Activated CD4-positive, alpha-beta T cell treated with anti-CD3 and anti-CD28 coated beads for 36 hours (primary cell): Measurements from ENCODE around the gene UBB. TPM values are rescaled to one million over a fixed set of nuclear protein-coding genes. Genes with fewer than 3 reads are reported as not detected.

Source experiments
- ATAC-seq: fragments of 200-7000 bp; cut with Tn5 transposase; one replicate; pipeline ENCODE4 v1.10.0; 2021; ENCODE audit warnings: mild to moderate bottlenecking, moderate library complexity
- CTCF ChIA-PET: fragments of 350-600 bp; sonication (Branson Sonifier 250); formaldehyde crosslinking; loops from one replicate; lab custom pipeline; 2021; ENCODE audit warnings: antibody characterized with exemption; lab: Charles Lee
- POLR2A ChIA-PET: fragments of 350-600 bp; sonication (Branson Sonifier 250); formaldehyde crosslinking; loops from one replicate; lab custom pipeline; 2021; ENCODE audit warnings: antibody characterized with exemption, inconsistent platforms; lab: Charles Lee
- DNase-seq: peaks from one replicate; pipeline ENCODE4 v3.0.0-alpha.2; 2020
- H3K27ac Mint-ChIP-seq: one replicate; pipeline ENCODE4 v1.8.0; 2021; ENCODE audit warnings: mixed read lengths
- H3K27me3 Mint-ChIP-seq: one replicate; pipeline ENCODE4 v1.8.0; 2021; ENCODE audit warnings: mixed read lengths
- H3K36me3 Mint-ChIP-seq: one replicate; pipeline ENCODE4 v1.8.0; 2021; ENCODE audit warnings: low read depth, mixed read lengths
- H3K4me1 Mint-ChIP-seq: one replicate; pipeline ENCODE4 v1.8.0; 2021; ENCODE audit warnings: mixed read lengths
- H3K4me3 Mint-ChIP-seq: one replicate; pipeline ENCODE4 v1.8.0; 2021; ENCODE audit warnings: mild to moderate bottlenecking, moderate library complexity, mixed read lengths
- H3K9me3 Mint-ChIP-seq: one replicate; pipeline ENCODE4 v1.8.0; 2021; ENCODE audit warnings: low read depth, mixed read lengths
- intact Hi-C, 2 experiments: fragments of 100-400 bp; cut with DNase I in 1 of 2; cut with micrococcal nuclease in 1 of 2; formaldehyde crosslinking; loops; one replicate each; pipeline versions ENCODE4 v1.14.2 to v1.15.1; 2022 to 2024; cut with DNase I, micrococcal nuclease
- total RNA-seq, 2 experiments: library from RNA; stranded (reverse); gene quantifications; one replicate each; pipeline ENCODE4 v1.2.3, GENCODE V29; 2021

The UBB gene
- total RNA-seq: 1,000 to 10,000 TPM; 1,578 to 1,806 TPM

DNA sequence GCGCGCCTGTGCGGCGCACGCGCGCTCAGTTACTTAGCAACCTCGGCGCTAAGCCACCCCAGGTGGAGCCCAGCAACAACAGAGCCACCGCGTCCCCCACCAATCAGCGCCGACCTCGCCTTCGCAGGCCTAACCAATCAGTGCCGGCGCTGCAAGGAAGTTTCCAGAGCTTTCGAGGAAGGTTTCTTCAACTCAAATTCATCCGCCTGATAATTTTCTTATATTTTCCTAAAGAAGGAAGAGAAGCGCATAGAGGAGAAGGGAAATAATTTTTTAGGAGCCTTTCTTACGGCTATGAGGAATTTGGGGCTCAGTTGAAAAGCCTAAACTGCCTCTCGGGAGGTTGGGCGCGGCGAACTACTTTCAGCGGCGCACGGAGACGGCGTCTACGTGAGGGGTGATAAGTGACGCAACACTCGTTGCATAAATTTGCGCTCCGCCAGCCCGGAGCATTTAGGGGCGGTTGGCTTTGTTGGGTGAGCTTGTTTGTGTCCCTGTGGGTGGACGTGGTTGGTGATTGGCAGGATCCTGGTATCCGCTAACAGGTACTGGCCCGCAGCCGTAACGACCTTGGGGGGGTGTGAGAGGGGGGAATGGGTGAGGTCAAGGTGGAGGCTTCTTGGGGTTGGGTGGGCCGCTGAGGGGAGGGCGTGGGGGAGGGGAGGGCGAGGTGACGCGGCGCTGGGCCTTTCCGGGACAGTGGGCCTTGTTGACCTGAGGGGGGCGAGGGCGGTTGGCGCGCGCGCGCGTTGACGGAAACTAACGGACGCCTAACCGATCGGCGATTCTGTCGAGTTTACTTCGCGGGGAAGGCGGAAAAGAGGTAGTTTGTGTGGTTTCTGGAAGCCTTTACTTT is at the start of gene UBB:
UBB (plus strand) TSS at position 452 of the 856 bp plus-strand sequence. CDS start 817 bp downstream, outside the sequence.
- Mint-ChIP-seq H3K4me3 (peak within 1 kb of the TSS; percentile 90), H3K27ac (peak within 1 kb of the TSS; percentile 98), H3K27me3 (no peaks in the 10 kb centered on the region), H3K4me1 (peaks cover 35% of the 10 kb centered on the region), H3K36me3 (peaks cover 33% of the 10 kb centered on the region), H3K9me3 (no peaks in the 10 kb centered on the region)
- ATAC-seq: peak; percentile 97
- intact Hi-C loops: loop anchor here (1.0 to 10.0 kb wide), 14 partner anchors 28 to 921 kb away; partner anchors contain the start of genes CENPV (in 1 of the 2), LRRC75A (in 1 of the 2), NCOR1 (in 1 of the 2) and NT5M (in 1 of the 2)
- POLR2A ChIA-PET: interaction anchor here (0.6 to 2.2 kb wide), 13 partner anchors 16 to 454 kb away, joined by 3 to 25 read pairs (median 4); partner anchors contain the start of genes CENPV and TRPV2
- CTCF ChIA-PET: interaction anchor here (1.0 to 1.2 kb wide), 3 partner anchors 13 to 94 kb away, joined by 3 read pairs; no protein-coding TSS in a partner anchor
- peak; percentile 98 for DNase-seq

- ATAC-seq (no peak), DNase-seq (no peak)
- ChIA-PET POLR2A (no interaction called here), CTCF (interaction anchor here (0.6 kb wide), 1 partner anchor 149 kb away, joined by 4 read pairs; no protein-coding TSS in a partner anchor)
- Mint-ChIP-seq H3K4me3 (no peak overlapping the region), H3K27ac (no peak overlapping the region), H3K4me1 (no peaks in the 10 kb centered on the region), H3K9me3 (no peaks in the 10 kb centered on the region), H3K36me3 (peaks cover 8% of the 10 kb centered on the region), H3K27me3 (no peaks in the 10 kb centered on the region)
- intact Hi-C loops: no loop called here
Measured at GRCh38 chr17:16338391-16338790, 42.5 kb upstream of the UBB start.

DNA sequence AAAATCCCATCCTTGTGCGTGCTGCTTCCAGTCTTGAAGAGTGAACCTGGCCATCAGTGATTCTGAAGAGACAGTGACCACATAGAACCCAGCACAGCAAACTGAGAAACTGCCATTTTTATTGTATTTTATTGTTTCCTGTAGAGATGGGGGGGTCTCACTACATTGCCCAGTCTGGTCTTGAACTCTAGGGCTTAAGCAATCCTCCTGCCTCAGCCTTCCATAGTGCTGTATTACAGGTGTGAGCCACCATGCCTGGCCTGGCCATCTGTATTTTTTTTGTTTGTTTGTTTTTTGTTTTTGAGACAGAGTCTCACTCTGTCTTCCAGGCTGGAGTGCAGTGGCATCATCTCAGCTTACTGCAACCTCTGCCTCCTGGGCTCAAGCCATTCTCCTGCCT is 41.5 kb upstream of the UBB start:
- H3K27ac Mint-ChIP-seq: no peak overlapping the region
- CTCF ChIA-PET: no interaction called here
- H3K9me3 Mint-ChIP-seq: no peaks in the 10 kb centered on the region
- no peaks in the 10 kb centered on the region for H3K27me3 Mint-ChIP-seq
- DNase-seq: no peak
- H3K4me3 Mint-ChIP-seq: no peak overlapping the region
- no peak for ATAC-seq
- intact Hi-C loops: no loop called here
- no peaks in the 10 kb centered on the region for H3K4me1 Mint-ChIP-seq
- H3K36me3 Mint-ChIP-seq: peaks cover 18% of the 10 kb centered on the region
- POLR2A ChIA-PET: no interaction called here

- no peak overlapping the region for H3K27ac Mint-ChIP-seq
Measured at GRCh38 chr17:16339959-16340358, 40.9 kb upstream of the UBB start.

DNA sequence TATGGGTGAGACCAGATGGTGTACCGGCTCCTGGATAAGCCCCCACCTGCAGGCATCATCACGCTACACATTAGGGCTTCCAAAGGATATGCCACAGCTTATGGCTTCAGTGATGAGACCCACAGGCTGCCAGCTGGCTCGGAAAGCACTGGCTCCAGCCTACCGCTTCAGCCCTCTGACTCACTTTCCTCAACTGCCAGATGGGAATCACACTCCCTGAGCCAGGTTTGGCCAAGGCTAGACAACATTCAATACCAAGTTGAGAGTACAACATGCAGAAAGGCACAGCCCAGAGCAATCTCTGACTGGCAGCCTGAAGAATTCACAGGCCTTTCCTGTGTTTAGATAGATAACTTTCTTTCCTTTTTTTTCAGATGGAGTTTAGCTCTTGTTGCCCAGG is 37.9 kb upstream of the UBB start:
- Mint-ChIP-seq H3K9me3 (no peaks in the 10 kb centered on the region), H3K27me3 (no peaks in the 10 kb centered on the region), H3K4me3 (no peak overlapping the region), H3K4me1 (no peaks in the 10 kb centered on the region), H3K27ac (no peak overlapping the region), H3K36me3 (peaks cover 28% of the 10 kb centered on the region)
- intact Hi-C loops: no loop called here
- no peak for DNase-seq
- POLR2A ChIA-PET: no interaction called here
- CTCF ChIA-PET: no interaction called here
- no peak for ATAC-seq

More at GRCh38 chr17:16339959-16340358, 40.9 kb upstream of the UBB start:
- H3K9me3 Mint-ChIP-seq: no peaks in the 10 kb centered on the region
- CTCF ChIA-PET: no interaction called here
- ATAC-seq: no peak
- POLR2A ChIA-PET: no interaction called here
- H3K4me3 Mint-ChIP-seq: no peak overlapping the region
- intact Hi-C loops: no loop called here
- peaks cover 19% of the 10 kb centered on the region for H3K36me3 Mint-ChIP-seq
- no peaks in the 10 kb centered on the region for H3K4me1 Mint-ChIP-seq
- no peaks in the 10 kb centered on the region for H3K27me3 Mint-ChIP-seq
- no peak for DNase-seq

GRCh38 chr17:16343569-16343968 is 37.3 kb upstream of the UBB start:
- H3K36me3 Mint-ChIP-seq: peaks cover 28% of the 10 kb centered on the region
- H3K9me3 Mint-ChIP-seq: no peaks in the 10 kb centered on the region
- intact Hi-C loops: no loop called here
- POLR2A ChIA-PET: no interaction called here
- no peak overlapping the region for H3K27ac Mint-ChIP-seq
- H3K4me1 Mint-ChIP-seq: no peaks in the 10 kb centered on the region
- CTCF ChIA-PET: interaction anchor here (0.8 to 1.4 kb wide), 3 partner anchors 9 to 19 kb away, joined by 3 to 5 read pairs (median 4); partner anchors contain the start of gene CENPV
- no peak overlapping the region for H3K4me3 Mint-ChIP-seq
- no peaks in the 10 kb centered on the region for H3K27me3 Mint-ChIP-seq
- no peak for ATAC-seq
- no peak for DNase-seq

DNA sequence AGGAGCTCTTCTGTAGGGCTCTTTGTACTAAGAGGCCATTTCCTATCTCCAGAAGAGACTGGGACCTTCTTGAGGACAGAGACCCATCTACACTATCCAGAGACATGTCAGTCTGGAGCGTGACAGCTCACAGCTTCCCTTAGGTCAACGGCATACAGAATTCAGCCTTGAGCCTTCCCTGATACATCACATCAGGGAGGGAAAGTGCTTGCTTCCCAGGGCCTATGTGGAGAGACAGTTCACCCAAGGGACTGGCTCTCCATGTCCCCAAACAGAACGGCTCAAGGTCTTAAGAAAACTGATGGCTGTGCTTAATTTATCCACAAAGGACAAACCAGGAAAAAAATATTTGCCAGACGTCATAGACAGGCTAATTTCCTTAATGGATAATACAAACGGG is 35.3 kb upstream of the UBB start:
- Mint-ChIP-seq H3K27ac (no peak overlapping the region), H3K9me3 (no peaks in the 10 kb centered on the region), H3K36me3 (peaks cover 37% of the 10 kb centered on the region), H3K27me3 (no peaks in the 10 kb centered on the region), H3K4me3 (no peak overlapping the region), H3K4me1 (peaks cover 4% of the 10 kb centered on the region)
- ChIA-PET CTCF (no interaction called here), POLR2A (no interaction called here)
- ATAC-seq (no peak), DNase-seq (no peak)
- intact Hi-C loops: no loop called here

DNA sequence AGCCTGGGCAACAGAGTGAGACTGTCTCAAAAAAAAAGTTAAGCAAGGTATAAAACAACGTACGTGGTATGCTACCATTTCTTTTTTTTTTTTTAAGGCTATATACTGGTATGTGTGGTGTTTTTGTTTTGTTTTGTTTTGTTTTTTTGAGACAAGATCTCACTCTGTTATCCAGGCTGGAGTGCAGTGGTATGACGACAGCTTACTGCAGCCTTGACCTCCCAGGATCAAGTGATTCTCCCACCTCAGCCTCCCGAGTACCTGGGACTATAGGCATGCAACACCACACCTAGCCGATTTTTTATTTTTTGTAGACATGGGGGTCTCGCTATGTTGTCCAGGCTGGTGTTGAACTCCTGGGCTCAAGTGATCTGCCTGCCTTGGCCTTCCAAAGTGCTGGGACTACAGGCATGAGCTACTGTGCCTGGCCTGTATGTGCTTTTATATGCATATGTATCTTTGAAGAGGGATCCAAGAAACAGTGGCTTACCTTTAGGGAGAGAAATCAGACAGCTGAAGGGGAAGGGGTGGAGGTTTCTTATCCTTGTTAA is 34.1 kb upstream of the UBB start:
- DNase-seq (no peak), ATAC-seq (no peak)
- H3K27ac Mint-ChIP-seq: no peak overlapping the region
- H3K36me3 Mint-ChIP-seq: peaks cover 38% of the 10 kb centered on the region
- ChIA-PET POLR2A (no interaction called here), CTCF (interaction anchor here (1.1 kb wide), 1 partner anchor 17 kb away, joined by 3 read pairs; no protein-coding TSS in a partner anchor)
- H3K4me1 Mint-ChIP-seq: peaks cover 13% of the 10 kb centered on the region
- intact Hi-C loops: no loop called here
- no peak overlapping the region for H3K4me3 Mint-ChIP-seq
- H3K27me3 Mint-ChIP-seq: no peaks in the 10 kb centered on the region
- no peaks in the 10 kb centered on the region for H3K9me3 Mint-ChIP-seq

- intact Hi-C loops: no loop called here
- no peak for DNase-seq
- Mint-ChIP-seq H3K4me3 (no peak overlapping the region), H3K9me3 (no peaks in the 10 kb centered on the region), H3K4me1 (peaks cover 17% of the 10 kb centered on the region), H3K36me3 (peaks cover 32% of the 10 kb centered on the region), H3K27ac (no peak overlapping the region), H3K27me3 (no peaks in the 10 kb centered on the region)
- ChIA-PET POLR2A (no interaction called here), CTCF (no interaction called here)
- ATAC-seq: no peak
Measured at GRCh38 chr17:16348586-16348985, 32.3 kb upstream of the UBB start.

DNA sequence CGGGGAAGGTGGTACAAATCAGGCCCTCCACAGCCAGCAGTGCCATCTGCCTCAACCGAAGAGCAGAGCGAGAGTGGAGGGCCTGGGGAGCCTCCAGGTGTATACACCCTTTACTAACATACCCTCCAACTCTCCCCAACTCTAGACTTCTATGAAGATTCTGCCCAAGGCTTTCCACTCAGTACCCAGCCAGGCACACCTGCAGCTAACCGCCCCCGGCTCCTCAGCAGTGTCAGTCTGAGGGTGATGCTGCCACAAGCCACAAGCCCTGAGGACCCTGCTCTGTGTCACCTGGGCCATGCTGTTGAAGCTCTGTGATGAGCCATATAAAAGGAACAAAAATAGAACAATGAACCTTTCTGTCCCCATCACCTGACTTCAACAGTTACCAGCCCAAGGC is 31.5 kb upstream of the UBB start:
- DNase-seq: peak; percentile 34
- POLR2A ChIA-PET: no interaction called here
- Mint-ChIP-seq H3K4me1 (peaks cover 22% of the 10 kb centered on the region), H3K36me3 (peaks cover 24% of the 10 kb centered on the region), H3K27me3 (no peaks in the 10 kb centered on the region), H3K9me3 (no peaks in the 10 kb centered on the region), H3K27ac (peak overlapping the region; percentile 23), H3K4me3 (no peak overlapping the region)
- no peak for ATAC-seq
- intact Hi-C loops: no loop called here
- CTCF ChIA-PET: interaction anchor here (0.7 to 7.4 kb wide), 3 partner anchors 15 to 569 kb away, joined by 3 to 64 read pairs (median 4); no protein-coding TSS in a partner anchor

- peak overlapping the region; percentile 84 for H3K27ac Mint-ChIP-seq
- intact Hi-C loops: loop anchor here (1.0 to 5.0 kb wide), 4 partner anchors 65 to 135 kb away; partner anchors contain the start of gene PIGL (in 2 of the 2)
- no peaks in the 10 kb centered on the region for H3K9me3 Mint-ChIP-seq
- H3K4me1 Mint-ChIP-seq: peaks cover 22% of the 10 kb centered on the region
- H3K36me3 Mint-ChIP-seq: peaks cover 22% of the 10 kb centered on the region
- CTCF ChIA-PET: interaction anchor here (0.9 to 7.4 kb wide), 6 partner anchors 9 to 238 kb away, joined by 3 to 64 read pairs (median 4); no protein-coding TSS in a partner anchor
- DNase-seq (no peak), ATAC-seq (no peak)
- H3K4me3 Mint-ChIP-seq: peak overlapping the region; percentile 97
- H3K27me3 Mint-ChIP-seq: no peaks in the 10 kb centered on the region
- POLR2A ChIA-PET: no interaction called here
Measured at GRCh38 chr17:16351831-16352230, 29.1 kb upstream of the UBB start.
